GM12878 (cell line): ENCODE data around the gene BNIP5. TPM values are rescaled to one million over a fixed set of nuclear protein-coding genes. Genes with fewer than 3 reads are reported as not detected.

Source experiments
- ATAC-seq: fragments of 200-7000 bp; cut with Tn5 transposase; 3 replicates; pipeline ENCODE4 v1.9.1; 2020; ENCODE audit warnings: mild to moderate bottlenecking, moderate library complexity
- BruUV-seq: library from RNA; stranded (reverse); fragments of 400-500 nt; replicated peaks from 2 replicates; lab custom pipeline; 2021; lab: Mats Ljungman, UMichigan
- CTCF ChIA-PET: fragments of 300-600 bp; sonication (Branson Sonifier 250); formaldehyde crosslinking; extraction: SDS; loops from one replicate; lab custom pipeline; 2021; ENCODE audit warnings: inconsistent platforms; lab: Yijun Ruan, JAX
- POLR2A ChIA-PET: fragments of 350-600 bp; formaldehyde crosslinking; extraction: SDS; loops from one replicate; lab custom pipeline; 2021; ENCODE audit warnings: inconsistent platforms; lab: Charles Lee
- RAD21 ChIA-PET: fragments of 300-600 bp; sonication (Branson Sonifier 250); formaldehyde crosslinking; loops from one replicate; lab custom pipeline; 2023; ENCODE audit warnings: antibody characterized with exemption; ENCODE audit not compliant: unreplicated experiment; lab: Charles Lee
- SMC1A ChIA-PET: fragments of 300-600 bp; sonication (Branson Sonifier 250); formaldehyde crosslinking; loops from one replicate; lab custom pipeline; 2023; ENCODE audit not compliant: unreplicated experiment, uncharacterized antibody; lab: Charles Lee
- DNase-seq: peaks from one replicate; pipeline ENCODE4 v3.0.0-alpha.2; 2011; ENCODE audit warnings: low read depth, low spot score
- FAIRE-seq: peaks from 3 replicates; lab custom pipeline; 2011; peaks lifted over from hg19 to GRCh38; lab: Jason Lieb, UNC
- H2AFZ ChIP-seq: 2 replicates; pipeline ENCODE4 v1.6.0; 2011; ENCODE audit warnings: low read depth, low read length, control low read depth; ENCODE audit not compliant: control insufficient read depth
- H3K27ac ChIP-seq: 2 replicates; pipeline ENCODE4 v1.5.1; 2011; ENCODE audit warnings: control low read depth; ENCODE audit not compliant: control insufficient read depth, insufficient read depth
- H3K27me3 ChIP-seq, 2 experiments: replicated peaks in 1 of 2; 2 replicates each; pipeline versions ENCODE4 v1.6.0 to v1.6.1; 2011; ENCODE audit warnings: low read length in 1 of 2; ENCODE audit not compliant: control insufficient read depth in 2 of 2, insufficient read depth in 2 of 2
- H3K36me3 ChIP-seq, 2 experiments: 2 replicates each; pipeline ENCODE4 v1.5.1; 2011; ENCODE audit warnings: low read length in 1 of 2; ENCODE audit not compliant: control insufficient read depth in 2 of 2, insufficient read depth in 2 of 2
- H3K4me1 ChIP-seq: 2 replicates; pipeline ENCODE4 v1.6.1; 2011; ENCODE audit warnings: mild to moderate bottlenecking, low read length, moderate library complexity, mixed read lengths; ENCODE audit not compliant: control insufficient read depth, insufficient read depth
- H3K4me2 ChIP-seq: 2 replicates; pipeline ENCODE4 v1.6.0; 2011; ENCODE audit warnings: control low read depth; ENCODE audit not compliant: control insufficient read depth, insufficient read depth
- H3K4me3 ChIP-seq: fragments of 200-600 bp; sonication (generic); 2 replicates; pipeline ENCODE4 v1.5.1; 2016
- H3K79me2 ChIP-seq: 2 replicates; pipeline ENCODE4 v1.6.0; 2011; ENCODE audit warnings: low read length; ENCODE audit not compliant: control insufficient read depth, insufficient read depth
- H3K9ac ChIP-seq: 2 replicates; pipeline ENCODE4 v1.8.0; 2011; ENCODE audit warnings: low read length, control low read depth, mixed read lengths; ENCODE audit not compliant: control insufficient read depth, insufficient read depth
- H3K9me3 ChIP-seq: replicated peaks from 3 replicates; pipeline ENCODE4 v1.5.1; 2011; ENCODE audit warnings: mild to moderate bottlenecking, low read length; ENCODE audit not compliant: control insufficient read depth, insufficient read depth
- H4K20me1 ChIP-seq: 2 replicates; pipeline ENCODE4 v1.6.0; 2011; ENCODE audit not compliant: control insufficient read depth, insufficient read depth
- ASH2L ChIP-seq: fragments of 300-600, 200-600 bp; sonication (generic); IDR thresholded peaks from 2 replicates; pipeline ENCODE4 v1.6.1; 2017; ENCODE audit warnings: low read depth, mild to moderate bottlenecking, borderline replicate concordance
- BRCA1 ChIP-seq: IDR thresholded peaks from 2 replicates; pipeline ENCODE4 v1.6.1; 2011; ENCODE audit warnings: low read depth, low read length, improper control_type of control experiment
- CHD4 ChIP-seq: fragments of 200-600 bp; sonication (generic); IDR thresholded peaks from 2 replicates; pipeline ENCODE4 v1.6.1; 2016; ENCODE audit warnings: mild to moderate bottlenecking
- ESRRA ChIP-seq: IDR thresholded peaks from 2 replicates; pipeline ENCODE4 v1.6.1; 2012; ENCODE audit warnings: mild to moderate bottlenecking, low read length, improper control_type of control experiment
- HSF1 ChIP-seq: fragments of 150-350 bp; IDR thresholded peaks from 2 replicates; pipeline ENCODE4 v1.6.1; 2014; ENCODE audit warnings: mild to moderate bottlenecking, low read depth, low read length
- IRF3 ChIP-seq: fragments of 450-650 bp; IDR thresholded peaks from 2 replicates; pipeline ENCODE4 v1.6.1; 2014; ENCODE audit warnings: mild to moderate bottlenecking
- LARP7 ChIP-seq: fragments of 450-650 bp; IDR thresholded peaks from 2 replicates; pipeline ENCODE4 v1.6.1; 2017; ENCODE audit warnings: mild to moderate bottlenecking
- MEF2B ChIP-seq: fragments of 450-650 bp; IDR thresholded peaks from 2 replicates; pipeline ENCODE4 v1.6.1; 2018; ENCODE audit warnings: mild to moderate bottlenecking, moderate library complexity; ENCODE audit not compliant: partially characterized antibody, poor library complexity, severe bottlenecking
- NBN ChIP-seq: fragments of 450-650 bp; IDR thresholded peaks from 2 replicates; pipeline ENCODE4 v1.6.1; 2016
- NKRF ChIP-seq: fragments of 450-650 bp; conservative IDR thresholded peaks from 2 replicates; pipeline ENCODE4 v1.6.1; 2017; ENCODE audit warnings: mild to moderate bottlenecking, moderate library complexity
- POLR2AphosphoS2 ChIP-seq: IDR thresholded peaks from 2 replicates; pipeline ENCODE4 v1.6.1; 2011; ENCODE audit warnings: low read depth, mild to moderate bottlenecking, low read length, improper control_type of control experiment, moderate library complexity
- POLR2AphosphoS5 ChIP-seq: IDR thresholded peaks from 2 replicates; pipeline ENCODE4 v1.6.1; 2011; ENCODE audit warnings: mild to moderate bottlenecking, low read length, inconsistent platforms
- RBBP5 ChIP-seq: fragments of 200-600 bp; sonication (generic); conservative IDR thresholded peaks from 2 replicates; pipeline ENCODE4 v1.6.1; 2016
- TARDBP ChIP-seq: IDR thresholded peaks from 2 replicates; pipeline ENCODE4 v1.6.1; 2016; ENCODE audit warnings: borderline replicate concordance
- ZSCAN29 ChIP-seq: fragments of 450-650 bp; IDR thresholded peaks from 2 replicates; pipeline ENCODE4 v1.6.1; 2017; ENCODE audit warnings: mild to moderate bottlenecking, moderate library complexity
- WGBS: methylation state at CpG from one replicate; pipeline ENCODE4 v1.1.6; 2016; ENCODE audit warnings: low lambda C conversion rate; ENCODE audit not compliant: insufficient replicate concordance, insufficient coverage; ENCODE audit errors: missing lambda C conversion rate; 5-methylcytosine and 5-hydroxymethylcytosine counted together
- in situ Hi-C: fragments of 300-500 bp; cut with MboI; formaldehyde crosslinking; loops from 9 replicates; pipeline ENCODE4 v1.14.3; 2018; ENCODE audit warnings: mixed read lengths
- intact Hi-C: fragments of 100-400 bp; cut with micrococcal nuclease; formaldehyde crosslinking; loops from one replicate; pipeline ENCODE4 v1.14.2; 2022; ENCODE audit not compliant: unreplicated experiment
- polyA plus RNA-seq, 11 experiments: library from polyadenylated mRNA; depleted of rRNA in 4 of 11; unstranded in 6 of 11; stranded (reverse) in 5 of 11; fragments of >200 nt; fragmentation: Nextera tagmentation in 4 of 11; fragmentation: Illumina TruSeq in 1 of 11; extraction: Ambion mirVana in 4 of 11; extraction: Trizol in 1 of 11; gene quantifications; 1 replicate in 1 of 11; 2 replicates in 10 of 11; pipeline versions ENCODE4 v1.2.1 to v1.2.3, GENCODE V29; 2011 to 2016; ENCODE audit warnings: inconsistent platforms in 2 of 11, missing spikeins in 2 of 11, low read depth in 1 of 11
- total RNA-seq, 4 experiments: library from RNA; depleted of rRNA in 3 of 4; stranded (reverse); fragments of >200 nt in 3 of 4; fragmentation: Illumina TruSeq in 1 of 4; extraction: Trizol in 1 of 4; gene quantifications; 2 replicates each; pipeline versions ENCODE4 v1.2.1 to v1.2.3, GENCODE V29; 2013 to 2021

The BNIP5 gene
- total and polyA plus RNA-seq, 10 of the 15 experiments (the other 5 are each of a cell fraction or from before 2014, with no cell fraction given) = 0.02 to 0.68 (median 0.05) TPM; not detected in 2

GRCh38 chr6:36381502-36382389, 45.1 kb upstream of the BNIP5 start (continued):
- TF ChIP-seq NKRF (no peak), IRF3 (no peak), POLR2AphosphoS5 (no peak), BRCA1 (no peak), HSF1 (no peak)

GRCh38 chr6:36380166-36380565, 43.5 kb upstream of the BNIP5 start:
- WGBS = 86% methylated on average over 4 of the region's 4 CpGs
- FAIRE-seq (no peak), DNase-seq (no peak), ATAC-seq (no peak)
- H4K20me1 ChIP-seq = no peaks in the 10 kb centered on the region
- H3K4me2 ChIP-seq = no peak overlapping the region
- intact Hi-C loops (no loop called here), in situ Hi-C loops (no loop called here)
- no TSS peak for BruUV-seq
- no peak overlapping the region for H3K27ac ChIP-seq
- H3K4me3 ChIP-seq = no peak overlapping the region
- peaks cover 58% of the 10 kb centered on the region for H3K4me1 ChIP-seq
- no peak overlapping the region for H2AFZ ChIP-seq
- no peak overlapping the region for H3K9ac ChIP-seq
- SMC1A ChIA-PET = no interaction called here
- H3K79me2 ChIP-seq = no peaks in the 10 kb centered on the region
- RAD21 ChIA-PET = interaction anchor here (0.6 to 1.5 kb wide), 5 partner anchors 15 to 199 kb away, joined by 3 to 4 read pairs (median 3); no protein-coding TSS in a partner anchor
- H3K27me3 ChIP-seq = no peaks in the 10 kb centered on the region
- POLR2A ChIA-PET = interaction anchor here (1.2 kb wide), 1 partner anchor 15 kb away, joined by 6 read pairs; no protein-coding TSS in a partner anchor
- CTCF ChIA-PET = interaction anchor here (0.7 to 1.5 kb wide), 3 partner anchors 27 to 380 kb away, joined by 3 to 5 read pairs (median 4); no protein-coding TSS in a partner anchor
- no peaks in the 10 kb centered on the region for H3K36me3 ChIP-seq
- no peaks in the 10 kb centered on the region for H3K9me3 ChIP-seq
- TF ChIP-seq LARP7 (no peak), TARDBP (no peak), CHD4 (no peak), MEF2B (no peak), ESRRA (no peak), NBN (no peak), POLR2AphosphoS2 (no peak), HSF1 (no peak), ZSCAN29 (no peak), RBBP5 (no peak), ASH2L (no peak)
